OCI-LY7 (cell line): ENCODE results near the gene TOP1. TPM values are rescaled to one million over a fixed set of nuclear protein-coding genes. Genes with fewer than 3 reads are reported as not detected.

Source experiments
- BruUV-seq: library from RNA; stranded (reverse); fragments of 400-500 nt; replicated peaks from 2 replicates; lab custom pipeline; 2021; lab: Mats Ljungman, UMichigan
- CTCF ChIA-PET: fragments of 300-600 bp; sonication (Branson Sonifier 250); formaldehyde crosslinking; loops from one replicate; lab custom pipeline; 2022; ENCODE audit warnings: antibody characterized with exemption; ENCODE audit not compliant: unreplicated experiment; lab: Charles Lee
- POLR2A ChIA-PET: fragments of 300-600 bp; sonication (Branson Sonifier 250); formaldehyde crosslinking; loops from one replicate; lab custom pipeline; 2022; ENCODE audit warnings: antibody characterized with exemption; lab: Charles Lee
- DNase-seq: peaks from one replicate; pipeline ENCODE4 v3.0.0-alpha.2; 2015; ENCODE audit warnings: low spot score
- H2AFZ ChIP-seq: fragments of 200-600 bp; sonication (generic), shearing (Covaris generic); 2 replicates; pipeline ENCODE4 v1.6.1; 2014; ENCODE audit warnings: mild to moderate bottlenecking, antibody characterized with exemption, low read length, moderate library complexity
- H3K27ac ChIP-seq: fragments of 200-600 bp; sonication (generic); 2 replicates; pipeline ENCODE4 v1.5.1; 2014; ENCODE audit warnings: mixed run types, low read depth, mild to moderate bottlenecking, moderate library complexity, low read length, inconsistent platforms; ENCODE audit not compliant: poor library complexity, severe bottlenecking
- H3K36me3 ChIP-seq: fragments of 200-600 bp; sonication (generic); 2 replicates; pipeline ENCODE4 v1.6.1; 2014; ENCODE audit warnings: mild to moderate bottlenecking, antibody characterized with exemption, low read length, moderate library complexity, mixed read lengths; ENCODE audit not compliant: insufficient read depth
- H3K4me1 ChIP-seq: fragments of 200-600 bp; sonication (generic); 2 replicates; pipeline ENCODE4 v1.5.1; 2014; ENCODE audit warnings: mild to moderate bottlenecking, low read length; ENCODE audit not compliant: insufficient read depth, poor library complexity, severe bottlenecking
- H3K4me2 ChIP-seq: fragments of 200-600 bp; sonication (generic); 2 replicates; pipeline ENCODE4 v1.6.1; 2014; ENCODE audit warnings: mild to moderate bottlenecking, low read length
- H3K4me3 ChIP-seq: fragments of 200-600 bp; sonication (generic); 2 replicates; pipeline ENCODE4 v1.5.1; 2014; ENCODE audit warnings: mild to moderate bottlenecking, low read depth, low read length; ENCODE audit not compliant: poor library complexity, severe bottlenecking
- H3K79me2 ChIP-seq: fragments of 200-600 bp; sonication (generic); 2 replicates; pipeline ENCODE4 v1.6.1; 2016; ENCODE audit warnings: low read depth, mild to moderate bottlenecking, low read length, moderate library complexity, mixed read lengths; ENCODE audit not compliant: insufficient read depth
- H3K9me2 ChIP-seq: fragments of 200-600 bp; sonication (generic); 2 replicates; pipeline ENCODE4 v1.6.1; 2016; ENCODE audit warnings: mild to moderate bottlenecking, low read length, mixed read lengths; ENCODE audit not compliant: insufficient read depth
- H3K9me3 ChIP-seq: fragments of 200-600 bp; sonication (generic); 2 replicates; pipeline ENCODE4 v1.6.1; 2014; ENCODE audit warnings: mild to moderate bottlenecking, mixed run types, low read length, mixed read lengths
- H4K20me1 ChIP-seq: fragments of 200-600 bp; sonication (generic); 2 replicates; pipeline ENCODE4 v1.6.1; 2014; ENCODE audit warnings: mild to moderate bottlenecking, antibody characterized with exemption, low read length, moderate library complexity, mixed read lengths; ENCODE audit not compliant: insufficient read depth
- CTCF ChIP-seq: fragments of 200-600 bp; sonication (generic); conservative IDR thresholded peaks from 2 replicates; pipeline ENCODE4 v1.5.1; 2014; ENCODE audit warnings: mild to moderate bottlenecking, antibody characterized with exemption, low read length, moderate library complexity, mixed read lengths
- EZH2phosphoT487 ChIP-seq: fragments of 200-600 bp; sonication (generic); IDR thresholded peaks from 2 replicates; pipeline ENCODE4 v1.6.1; 2018; ENCODE audit warnings: low read depth, borderline replicate concordance, mild to moderate bottlenecking, mixed run types, antibody characterized with exemption, low read length, moderate library complexity, mixed read lengths
- intact Hi-C: fragments of 100-400 bp; cut with micrococcal nuclease; formaldehyde crosslinking; loops from one replicate; pipeline ENCODE4 v1.10.0; 2022; ENCODE audit not compliant: unreplicated experiment
- total RNA-seq, 2 experiments: library from RNA; depleted of rRNA in 1 of 2; stranded (reverse); fragments of >200 nt in 1 of 2; shearing (Covaris generic) in 1 of 2; gene quantifications; 2 replicates each; pipeline ENCODE4 v1.2.3, GENCODE V29; 2014 to 2022

The TOP1 gene
- total RNA-seq, 2 experiments from 2014 or later: 44.6 to 200 TPM

GRCh38 chr20:41034239-41034638 lies 5.6 kb downstream of the TOP1 start:
- Histone ChIP-seq H3K4me3 (peak overlapping the region; percentile 88), H3K79me2 (peaks cover 100% of the 10 kb centered on the region), H3K27ac (no peak overlapping the region), H3K36me3 (peaks cover 99% of the 10 kb centered on the region), H4K20me1 (peaks cover 69% of the 10 kb centered on the region), H3K4me1 (peaks cover 60% of the 10 kb centered on the region), H3K4me2 (peak overlapping the region; percentile 92), H2AFZ (no peak overlapping the region), H3K9me2 (no peaks in the 10 kb centered on the region), H3K9me3 (no peaks in the 10 kb centered on the region)
- no peak for DNase-seq
- intact Hi-C loops: no loop called here
- TF ChIP-seq EZH2phosphoT487 (no peak), CTCF (no peak)
- BruUV-seq: no TSS peak
- POLR2A ChIA-PET: interaction anchor here (0.6 to 7.6 kb wide), 4 partner anchors 12 to 74 kb away, joined by 3 to 88 read pairs (median 28); no protein-coding TSS in a partner anchor
- CTCF ChIA-PET: no interaction called here

- ChIA-PET POLR2A (interaction anchor here (0.9 to 2.1 kb wide), 4 partner anchors 11 to 52 kb away, joined by 4 to 15 read pairs (median 8); no protein-coding TSS in a partner anchor), CTCF (no interaction called here)
- no peak overlapping the region for H3K4me3 ChIP-seq
- no TSS peak for BruUV-seq
- no peak for DNase-seq
- H2AFZ ChIP-seq: no peak overlapping the region
- H3K79me2 ChIP-seq: peaks cover 100% of the 10 kb centered on the region
- peaks cover 98% of the 10 kb centered on the region for H3K36me3 ChIP-seq
- no peaks in the 10 kb centered on the region for H3K9me2 ChIP-seq
- peaks cover 65% of the 10 kb centered on the region for H4K20me1 ChIP-seq
- H3K4me2 ChIP-seq: peak overlapping the region; percentile 13
- H3K9me3 ChIP-seq: no peaks in the 10 kb centered on the region
- peaks cover 60% of the 10 kb centered on the region for H3K4me1 ChIP-seq
- intact Hi-C loops: no loop called here
- no peak overlapping the region for H3K27ac ChIP-seq
- no peak for TF ChIP-seq CTCF
- no peak for TF ChIP-seq EZH2phosphoT487
Measured at GRCh38 chr20:41035207-41035606, 6.6 kb downstream of the TOP1 start.

- H3K4me2 ChIP-seq: no peak overlapping the region
- no peak overlapping the region for H2AFZ ChIP-seq
- DNase-seq: no peak
- BruUV-seq: no TSS peak
- TF ChIP-seq CTCF: no peak
- TF ChIP-seq EZH2phosphoT487: no peak
- no peaks in the 10 kb centered on the region for H3K9me3 ChIP-seq
- intact Hi-C loops: no loop called here
- H3K4me1 ChIP-seq: peaks cover 42% of the 10 kb centered on the region
- CTCF ChIA-PET: no interaction called here
- POLR2A ChIA-PET: interaction anchor here (0.5 to 2.2 kb wide), 9 partner anchors 7 to 301 kb away, joined by 3 to 10 read pairs (median 5); no protein-coding TSS in a partner anchor
- H3K9me2 ChIP-seq: no peaks in the 10 kb centered on the region
- H3K36me3 ChIP-seq: peaks cover 98% of the 10 kb centered on the region
- H4K20me1 ChIP-seq: peaks cover 47% of the 10 kb centered on the region
- peaks cover 100% of the 10 kb centered on the region for H3K79me2 ChIP-seq
- no peak overlapping the region for H3K4me3 ChIP-seq
- H3K27ac ChIP-seq: no peak overlapping the region
Measured at GRCh38 chr20:41037179-41037578, 8.6 kb downstream of the TOP1 start.
